ENCODE data around the gene ARF4. TPM values are rescaled to one million over a fixed set of nuclear protein-coding genes. Genes with fewer than 3 reads are reported as not detected.

The ARF4 gene
- total and polyA plus RNA-seq, 7 donors, result 37.7 to 127 (median 54.3) TPM

GRCh38 chr3:57559526-57559925, 37.6 kb downstream of the ARF4 start:
- no peak for ATAC-seq
- TF ChIP-seq, protein P1, sequence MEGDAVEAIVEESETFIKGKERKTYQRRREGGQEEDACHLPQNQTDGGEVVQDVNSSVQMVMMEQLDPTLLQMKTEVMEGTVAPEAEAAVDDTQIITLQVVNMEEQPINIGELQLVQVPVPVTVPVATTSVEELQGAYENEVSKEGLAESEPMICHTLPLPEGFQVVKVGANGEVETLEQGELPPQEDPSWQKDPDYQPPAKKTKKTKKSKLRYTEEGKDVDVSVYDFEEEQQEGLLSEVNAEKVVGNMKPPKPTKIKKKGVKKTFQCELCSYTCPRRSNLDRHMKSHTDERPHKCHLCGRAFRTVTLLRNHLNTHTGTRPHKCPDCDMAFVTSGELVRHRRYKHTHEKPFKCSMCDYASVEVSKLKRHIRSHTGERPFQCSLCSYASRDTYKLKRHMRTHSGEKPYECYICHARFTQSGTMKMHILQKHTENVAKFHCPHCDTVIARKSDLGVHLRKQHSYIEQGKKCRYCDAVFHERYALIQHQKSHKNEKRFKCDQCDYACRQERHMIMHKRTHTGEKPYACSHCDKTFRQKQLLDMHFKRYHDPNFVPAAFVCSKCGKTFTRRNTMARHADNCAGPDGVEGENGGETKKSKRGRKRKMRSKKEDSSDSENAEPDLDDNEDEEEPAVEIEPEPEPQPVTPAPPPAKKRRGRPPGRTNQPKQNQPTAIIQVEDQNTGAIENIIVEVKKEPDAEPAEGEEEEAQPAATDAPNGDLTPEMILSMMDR (IDR thresholded peaks at IDR 0.05), result no peak
- H3K4me1 ChIP-seq, result peaks cover 32% of the 10 kb centered on the region
- no peak for DNase-seq
- peaks cover 0 to 44% of the 10 kb centered on the region in 2 donors for H3K36me3 ChIP-seq (ENCODE audit: insufficient read depth in 1 of 2, low read depth in 1 of 2)
- no peaks in the 10 kb centered on the region for H3K9me3 ChIP-seq
- intact Hi-C loops (cut with DNase I), result loop anchor here in 1 of 2 donors (5.0 kb wide), 1 partner anchor 38 kb away; the partner anchor contains the start of gene ARF4
- no peak overlapping the region for H3K27ac ChIP-seq
- WGBS, 3 donors, result 93 to 97% (median 97%) methylated on average over 1 of the region's 1 CpG
- no peak overlapping the region for H3K4me3 ChIP-seq
- no peaks in the 10 kb centered on the region for H3K27me3 ChIP-seq (ENCODE audit: insufficient read depth in 3 of 3, low read length in 2 of 3)

DNA sequence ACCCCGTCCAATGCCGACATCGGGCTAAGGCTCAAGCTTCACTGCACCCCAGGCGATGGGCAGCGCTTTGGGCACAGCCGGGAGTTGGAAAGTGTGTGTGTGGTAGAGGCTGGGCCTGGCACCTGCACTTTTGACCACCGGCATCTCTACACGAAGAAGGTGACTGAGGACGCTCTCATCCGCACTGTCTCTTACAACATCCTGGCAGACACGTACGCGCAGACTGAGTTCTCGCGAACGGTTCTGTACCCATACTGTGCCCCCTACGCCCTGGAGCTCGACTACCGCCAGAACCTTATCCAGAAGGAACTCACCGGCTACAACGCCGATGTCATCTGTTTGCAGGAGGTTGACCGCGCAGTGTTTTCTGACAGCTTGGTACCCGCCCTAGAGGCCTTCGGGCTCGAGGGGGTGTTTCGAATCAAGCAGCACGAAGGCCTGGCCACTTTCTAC, 40.0 kb downstream of the ARF4 start:
- Histone ChIP-seq H3K27me3 (ENCODE audit: insufficient read depth in 3 of 3, low read length in 2 of 3) (no peaks in the 10 kb centered on the region), H3K9me3 (no peaks in the 10 kb centered on the region), H3K36me3 (ENCODE audit: insufficient read depth in 1 of 2, low read depth in 1 of 2) (peaks cover 0 to 39% of the 10 kb centered on the region in 2 donors), H3K4me1 (peaks cover 32% of the 10 kb centered on the region), H3K4me3 (peak overlapping the region; percentile 97), H3K27ac (peak overlapping the region; percentile 96)
- TF ChIP-seq, protein P1 (IDR thresholded peaks at IDR 0.05), result no peak
- 2 to 3% (median 2%) methylated on average over 29 of the region's 29 CpGs for whole genome bisulfite sequencing, 3 donors
- DNase-seq (peak in 1 of 2 donors; percentile 23), ATAC-seq (peak; percentile 10 to 32 (median 15))
- intact Hi-C loops (cut with DNase I), result loop anchor here (2.0 to 5.0 kb wide), 2 partner anchors 40 kb away; partner anchors contain the start of gene ARF4 (in 2 of the 2)

DNA sequence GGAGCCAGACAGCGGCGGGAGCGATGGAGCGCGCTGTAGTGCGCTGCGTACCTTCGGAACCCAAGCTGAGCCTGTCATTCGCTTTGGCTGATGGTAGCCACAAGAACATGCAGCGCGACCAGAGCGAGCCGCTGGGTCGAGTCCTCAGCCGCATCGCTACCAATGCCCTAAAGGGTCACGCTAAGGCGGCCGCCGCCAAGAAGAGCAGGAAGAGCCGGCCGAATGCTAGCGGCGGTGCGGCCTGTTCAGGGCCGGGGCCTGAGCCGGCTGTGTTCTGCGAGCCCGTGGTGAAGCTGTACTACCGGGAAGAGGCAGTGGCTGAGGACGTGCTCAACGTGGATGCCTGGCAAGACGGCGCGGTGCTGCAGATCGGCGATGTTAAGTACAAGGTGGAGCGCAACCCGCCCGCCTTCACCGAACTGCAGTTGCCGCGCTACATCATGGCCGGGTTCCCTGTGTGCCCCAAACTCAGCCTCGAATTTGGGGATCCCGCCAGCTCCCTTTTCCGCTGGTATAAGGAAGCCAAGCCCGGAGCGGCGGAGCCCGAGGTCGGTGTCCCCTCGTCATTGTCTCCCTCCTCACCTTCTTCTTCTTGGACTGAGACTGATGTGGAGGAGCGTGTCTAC, 40.6 kb downstream of the ARF4 start:
- Histone ChIP-seq H3K4me1 (peaks cover 32% of the 10 kb centered on the region), H3K27me3 (ENCODE audit: insufficient read depth in 3 of 3, low read length in 2 of 3) (no peaks in the 10 kb centered on the region), H3K4me3 (peak overlapping the region; percentile 97), H3K27ac (peak overlapping the region; percentile 96), H3K9me3 (no peaks in the 10 kb centered on the region), H3K36me3 (ENCODE audit: insufficient read depth in 1 of 2, low read depth in 1 of 2) (peaks cover 0 to 34% of the 10 kb centered on the region in 2 donors)
- TF ChIP-seq, protein P1 (IDR thresholded peaks at IDR 0.05), result no peak
- intact Hi-C loops (cut with DNase I), result loop anchor here (2.0 to 5.0 kb wide), 2 partner anchors 40 to 41 kb away; partner anchors contain the start of gene ARF4 (in 2 of the 2)
- 0 to 1% (median 0%) methylated on average over 51 to 54 of the region's 54 CpGs for WGBS, 3 donors
- ATAC-seq (peak; percentile 43 to 56 (median 48)), DNase-seq (peak; percentile 29 to 64)

DNA sequence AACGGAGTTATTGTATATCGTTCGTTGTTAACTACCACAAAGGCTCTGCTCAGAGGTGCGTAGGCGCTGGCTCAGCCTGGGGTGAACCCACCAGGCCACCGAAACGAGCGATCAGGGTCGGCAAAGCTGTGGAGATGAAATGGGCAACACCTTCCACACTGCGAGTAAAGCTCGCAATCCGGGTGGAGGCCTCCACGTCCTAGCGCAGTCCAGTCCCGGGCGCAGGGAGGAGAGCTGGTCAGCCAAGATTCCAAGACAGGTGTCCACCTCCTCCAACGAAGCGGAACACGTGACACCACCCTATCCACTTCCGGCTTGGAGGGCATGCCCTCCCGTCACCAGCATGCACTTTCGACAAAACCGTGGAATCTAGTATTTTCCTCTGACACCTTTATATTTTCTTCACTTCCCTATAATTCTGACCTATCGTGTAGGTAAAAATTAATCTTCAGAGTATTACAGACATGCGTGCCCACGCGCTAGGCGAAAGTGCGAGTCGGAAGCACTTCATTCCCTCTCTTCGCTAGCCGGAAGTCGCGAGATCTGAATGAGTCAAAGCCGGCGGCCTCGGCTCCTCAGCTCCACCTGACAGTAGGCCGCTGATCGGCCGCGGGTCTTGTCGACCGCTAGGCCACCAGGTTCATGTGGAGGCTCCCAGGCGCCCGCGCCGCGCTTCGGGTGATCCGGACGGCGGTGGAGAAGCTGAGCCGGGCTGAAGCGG, 41.2 kb downstream of the ARF4 start, which contains the start of gene PDE12:
Gene PDE12 (plus strand): TSS at position 537 of the 721 bp plus-strand sequence. CDS start 106 bp downstream, at position 643.
- ATAC-seq (peak; percentile 95 to 96 (median 96)), DNase-seq (peak; percentile 87 to 94)
- intact Hi-C loops (cut with DNase I), result loop anchor here (2.0 to 5.0 kb wide), 2 partner anchors 41 kb away; partner anchors contain the start of gene ARF4 (in 2 of the 2)
- no peaks in the 10 kb centered on the region for H3K27me3 ChIP-seq (ENCODE audit: insufficient read depth in 3 of 3, low read length in 2 of 3)
- 0% methylated on average over 54 of the region's 54 CpGs for WGBS, 3 donors
- TF ChIP-seq, protein P1 (IDR thresholded peaks at IDR 0.05), result no peak
- peak within 1 kb of the TSS; percentile 96 for H3K27ac ChIP-seq
- no peaks in the 10 kb centered on the region for H3K9me3 ChIP-seq
- H3K4me3 ChIP-seq, result peak within 1 kb of the TSS; percentile 97
- peaks cover 32% of the 10 kb centered on the region for H3K4me1 ChIP-seq
- H3K36me3 ChIP-seq (ENCODE audit: insufficient read depth in 1 of 2, low read depth in 1 of 2), result peaks cover 0 to 27% of the 10 kb centered on the region in 2 donors

All from psoas muscle (tissue), 8 donors.